GM12878 (cell line): ENCODE results near the gene PLSCR4.

Experiments used
- SREBF2 ChIP-seq: IDR thresholded peaks from 2 replicates; pipeline ENCODE4 v1.6.1; 2012; ENCODE audit warnings: mild to moderate bottlenecking, low read length
- TF ChIP-seq, protein P1 (sequence below), 3 experiments: IDR thresholded peaks in 2 of 3; conservative IDR thresholded peaks in 1 of 3; 2 replicates each; pipeline ENCODE4 v1.5.1; 2011; ENCODE audit warnings: low read depth in 3 of 3, low read length in 3 of 3, mild to moderate bottlenecking in 3 of 3, control low read depth in 2 of 3, moderate library complexity in 2 of 3, inconsistent platforms in 1 of 3, mixed read lengths in 1 of 3; ENCODE audit not compliant: control insufficient read depth in 2 of 3, insufficient read depth in 1 of 3; ENCODE audit errors: extremely low read depth in 1 of 3
- TF ChIP-seq, protein P2 (sequence below): IDR thresholded peaks from 2 replicates; pipeline ENCODE4 v1.6.1; 2011; ENCODE audit warnings: borderline replicate concordance, low read depth, mild to moderate bottlenecking, moderate library complexity, low read length; ENCODE audit not compliant: insufficient read depth, poor library complexity, severe bottlenecking
- TF ChIP-seq, protein P3 (sequence below): IDR thresholded peaks from 2 replicates; pipeline ENCODE4 v1.6.1; 2012; ENCODE audit warnings: improper control_type of control experiment, low read depth, low read length; ENCODE audit not compliant: insufficient replicate concordance

DNA sequence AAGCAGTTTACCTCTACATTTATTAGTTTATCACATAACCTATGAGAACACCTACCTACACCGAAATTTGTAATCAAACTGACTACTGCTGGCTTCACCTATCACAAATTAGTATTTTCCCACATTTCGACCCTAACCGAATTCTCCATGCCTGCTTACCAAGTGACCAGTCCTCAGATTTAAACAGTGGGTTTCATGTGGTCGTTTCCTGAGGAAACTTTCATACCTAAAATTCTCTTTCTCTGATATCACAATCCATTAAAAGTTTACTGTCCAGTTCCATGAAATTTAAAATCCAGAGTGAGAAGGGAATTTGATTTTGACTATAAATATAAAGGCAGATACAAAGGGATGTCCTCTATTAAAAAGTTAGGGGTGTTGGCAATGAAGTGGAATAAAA lies 91.9 kb downstream of the PLSCR4 start:
- no peak for TF ChIP-seq SREBF2
- TF ChIP-seq, protein P1, sequence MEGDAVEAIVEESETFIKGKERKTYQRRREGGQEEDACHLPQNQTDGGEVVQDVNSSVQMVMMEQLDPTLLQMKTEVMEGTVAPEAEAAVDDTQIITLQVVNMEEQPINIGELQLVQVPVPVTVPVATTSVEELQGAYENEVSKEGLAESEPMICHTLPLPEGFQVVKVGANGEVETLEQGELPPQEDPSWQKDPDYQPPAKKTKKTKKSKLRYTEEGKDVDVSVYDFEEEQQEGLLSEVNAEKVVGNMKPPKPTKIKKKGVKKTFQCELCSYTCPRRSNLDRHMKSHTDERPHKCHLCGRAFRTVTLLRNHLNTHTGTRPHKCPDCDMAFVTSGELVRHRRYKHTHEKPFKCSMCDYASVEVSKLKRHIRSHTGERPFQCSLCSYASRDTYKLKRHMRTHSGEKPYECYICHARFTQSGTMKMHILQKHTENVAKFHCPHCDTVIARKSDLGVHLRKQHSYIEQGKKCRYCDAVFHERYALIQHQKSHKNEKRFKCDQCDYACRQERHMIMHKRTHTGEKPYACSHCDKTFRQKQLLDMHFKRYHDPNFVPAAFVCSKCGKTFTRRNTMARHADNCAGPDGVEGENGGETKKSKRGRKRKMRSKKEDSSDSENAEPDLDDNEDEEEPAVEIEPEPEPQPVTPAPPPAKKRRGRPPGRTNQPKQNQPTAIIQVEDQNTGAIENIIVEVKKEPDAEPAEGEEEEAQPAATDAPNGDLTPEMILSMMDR (IDR thresholded peaks at IDR 0.05 in 2 of 3, conservative IDR thresholded peaks at IDR 0.05 in 1 of 3; ENCODE audit: control insufficient read depth in 2 of 3, extremely low read depth in 1 of 3, insufficient read depth in 1 of 3, low read depth in 3 of 3, low read length in 3 of 3): no peak
- TF ChIP-seq, protein P2, sequence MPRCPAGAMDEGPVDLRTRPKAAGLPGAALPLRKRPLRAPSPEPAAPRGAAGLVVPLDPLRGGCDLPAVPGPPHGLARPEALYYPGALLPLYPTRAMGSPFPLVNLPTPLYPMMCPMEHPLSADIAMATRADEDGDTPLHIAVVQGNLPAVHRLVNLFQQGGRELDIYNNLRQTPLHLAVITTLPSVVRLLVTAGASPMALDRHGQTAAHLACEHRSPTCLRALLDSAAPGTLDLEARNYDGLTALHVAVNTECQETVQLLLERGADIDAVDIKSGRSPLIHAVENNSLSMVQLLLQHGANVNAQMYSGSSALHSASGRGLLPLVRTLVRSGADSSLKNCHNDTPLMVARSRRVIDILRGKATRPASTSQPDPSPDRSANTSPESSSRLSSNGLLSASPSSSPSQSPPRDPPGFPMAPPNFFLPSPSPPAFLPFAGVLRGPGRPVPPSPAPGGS: no peak
- TF ChIP-seq, protein P3, sequence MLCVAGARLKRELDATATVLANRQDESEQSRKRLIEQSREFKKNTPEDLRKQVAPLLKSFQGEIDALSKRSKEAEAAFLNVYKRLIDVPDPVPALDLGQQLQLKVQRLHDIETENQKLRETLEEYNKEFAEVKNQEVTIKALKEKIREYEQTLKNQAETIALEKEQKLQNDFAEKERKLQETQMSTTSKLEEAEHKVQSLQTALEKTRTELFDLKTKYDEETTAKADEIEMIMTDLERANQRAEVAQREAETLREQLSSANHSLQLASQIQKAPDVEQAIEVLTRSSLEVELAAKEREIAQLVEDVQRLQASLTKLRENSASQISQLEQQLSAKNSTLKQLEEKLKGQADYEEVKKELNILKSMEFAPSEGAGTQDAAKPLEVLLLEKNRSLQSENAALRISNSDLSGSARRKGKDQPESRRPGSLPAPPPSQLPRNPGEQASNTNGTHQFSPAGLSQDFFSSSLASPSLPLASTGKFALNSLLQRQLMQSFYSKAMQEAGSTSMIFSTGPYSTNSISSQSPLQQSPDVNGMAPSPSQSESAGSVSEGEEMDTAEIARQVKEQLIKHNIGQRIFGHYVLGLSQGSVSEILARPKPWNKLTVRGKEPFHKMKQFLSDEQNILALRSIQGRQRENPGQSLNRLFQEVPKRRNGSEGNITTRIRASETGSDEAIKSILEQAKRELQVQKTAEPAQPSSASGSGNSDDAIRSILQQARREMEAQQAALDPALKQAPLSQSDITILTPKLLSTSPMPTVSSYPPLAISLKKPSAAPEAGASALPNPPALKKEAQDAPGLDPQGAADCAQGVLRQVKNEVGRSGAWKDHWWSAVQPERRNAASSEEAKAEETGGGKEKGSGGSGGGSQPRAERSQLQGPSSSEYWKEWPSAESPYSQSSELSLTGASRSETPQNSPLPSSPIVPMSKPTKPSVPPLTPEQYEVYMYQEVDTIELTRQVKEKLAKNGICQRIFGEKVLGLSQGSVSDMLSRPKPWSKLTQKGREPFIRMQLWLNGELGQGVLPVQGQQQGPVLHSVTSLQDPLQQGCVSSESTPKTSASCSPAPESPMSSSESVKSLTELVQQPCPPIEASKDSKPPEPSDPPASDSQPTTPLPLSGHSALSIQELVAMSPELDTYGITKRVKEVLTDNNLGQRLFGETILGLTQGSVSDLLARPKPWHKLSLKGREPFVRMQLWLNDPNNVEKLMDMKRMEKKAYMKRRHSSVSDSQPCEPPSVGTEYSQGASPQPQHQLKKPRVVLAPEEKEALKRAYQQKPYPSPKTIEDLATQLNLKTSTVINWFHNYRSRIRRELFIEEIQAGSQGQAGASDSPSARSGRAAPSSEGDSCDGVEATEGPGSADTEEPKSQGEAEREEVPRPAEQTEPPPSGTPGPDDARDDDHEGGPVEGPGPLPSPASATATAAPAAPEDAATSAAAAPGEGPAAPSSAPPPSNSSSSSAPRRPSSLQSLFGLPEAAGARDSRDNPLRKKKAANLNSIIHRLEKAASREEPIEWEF: no peak
